CD1c-positive myeloid dendritic cell (primary cell): ENCODE data around the gene MICAL3.
"Not testable (repeated sequence)": the region's sequence is repeated elsewhere in the genome, so short reads cannot be mapped to it uniquely, and the experiment has no call there.

Source experiments
- DNase-seq: peaks from one replicate; pipeline ENCODE4 v3.0.0-alpha.2; 2016; ENCODE audit errors: extremely low spot score

The MICAL3 gene

DNA sequence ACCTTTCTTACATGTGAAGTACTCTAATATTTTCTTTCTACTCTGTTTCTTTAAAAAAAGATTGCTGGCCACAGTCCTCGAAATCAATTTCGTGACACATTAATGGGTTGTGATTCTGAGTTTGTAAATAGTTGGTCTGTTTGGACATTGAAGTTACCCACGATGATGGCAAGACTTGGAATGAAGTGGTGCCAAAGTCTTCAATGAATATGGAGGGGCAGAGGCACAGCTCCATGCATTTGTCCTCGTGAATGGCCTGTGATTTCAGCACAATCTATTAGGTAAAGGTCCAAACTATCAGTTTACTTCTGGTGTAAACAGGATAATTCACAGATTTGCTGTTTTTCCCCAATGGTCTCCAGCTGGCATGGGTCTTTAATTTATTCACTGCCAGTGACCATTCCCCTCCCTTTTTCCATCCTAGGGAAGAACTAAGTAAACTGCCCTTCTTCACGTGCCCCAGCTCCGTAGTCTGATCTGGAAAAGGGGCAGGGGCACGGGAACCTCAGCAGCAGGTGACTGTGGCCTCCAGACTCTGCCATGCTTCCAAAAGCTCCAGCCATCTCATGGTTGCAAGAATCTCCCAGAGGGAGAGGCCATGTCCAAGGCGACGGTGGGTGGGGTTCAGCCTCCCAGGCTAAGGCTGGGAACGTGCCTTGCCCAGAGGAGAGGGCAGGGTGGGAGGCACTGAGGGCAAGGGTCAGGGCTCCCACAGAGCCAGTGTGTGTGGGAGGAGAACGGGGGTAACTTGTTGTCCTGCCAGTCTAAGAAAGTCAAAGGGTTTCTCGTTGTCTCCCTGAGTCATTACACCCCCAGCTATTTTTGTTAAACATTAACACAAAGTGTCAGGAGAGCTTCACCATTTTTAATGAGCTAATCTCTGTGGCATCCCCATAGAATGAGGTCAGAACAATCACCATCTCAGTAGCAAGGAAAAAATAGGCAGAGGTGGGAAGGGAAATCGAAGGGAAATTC is 36.6 kb upstream of the MICAL3 start:
- DNase-seq = no peak

DNA sequence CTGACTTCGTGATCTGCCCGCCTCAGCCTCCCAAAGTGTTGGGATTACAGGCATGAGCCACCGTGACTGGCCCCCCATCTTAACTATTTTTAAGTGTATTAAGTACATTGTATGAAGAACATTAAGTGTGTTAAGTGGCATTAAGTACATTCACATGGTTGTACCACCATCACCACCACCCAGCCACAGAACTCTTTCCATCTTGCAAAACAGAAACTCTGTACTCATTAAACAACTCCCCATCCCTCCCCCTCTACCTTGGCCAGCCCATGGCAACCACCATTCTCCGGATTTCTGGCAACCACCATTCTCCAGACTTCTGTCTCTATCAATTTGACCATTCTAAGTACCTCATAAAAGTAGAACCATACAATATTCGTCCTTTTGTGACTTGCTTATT is 35.6 kb upstream of the MICAL3 start:
- DNase-seq = no peak

DNA sequence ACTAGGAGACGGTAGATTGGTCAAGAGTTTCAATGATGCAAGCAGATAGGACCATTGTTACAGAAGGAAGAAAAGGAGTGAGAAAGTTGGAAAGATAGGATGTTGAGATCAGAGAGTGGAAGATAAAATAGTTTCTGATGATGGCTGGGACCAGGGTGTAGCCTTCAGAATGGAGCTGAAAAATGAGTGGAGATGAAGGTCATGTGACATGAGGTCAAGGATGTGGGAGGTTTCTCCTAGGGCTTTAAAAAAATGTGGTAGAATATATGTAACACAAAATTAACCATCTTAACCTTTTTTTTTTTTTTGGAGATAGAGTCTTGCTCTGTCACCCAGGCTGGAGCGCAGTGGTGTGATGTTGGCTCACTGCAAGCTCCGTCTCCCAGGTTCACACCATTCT is 35.1 kb upstream of the MICAL3 start:
- no peak for DNase-seq

DNA sequence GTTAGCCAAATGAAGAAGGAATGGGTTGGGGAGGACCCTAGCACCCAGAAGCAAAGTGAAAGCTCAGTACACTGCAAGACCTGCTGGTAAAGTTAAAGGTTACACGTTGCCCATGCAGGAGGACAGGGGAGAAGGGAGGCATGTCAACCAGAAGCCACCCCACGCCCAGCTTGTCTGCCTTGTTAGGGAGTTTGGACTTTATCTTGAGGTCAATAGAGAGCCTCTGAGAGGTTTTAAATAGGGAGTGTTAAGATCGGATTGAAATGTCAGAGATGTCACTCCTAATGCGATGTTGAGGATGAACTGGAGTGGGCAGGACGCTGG is 34.7 kb upstream of the MICAL3 start:
- DNase-seq = no peak

DNA sequence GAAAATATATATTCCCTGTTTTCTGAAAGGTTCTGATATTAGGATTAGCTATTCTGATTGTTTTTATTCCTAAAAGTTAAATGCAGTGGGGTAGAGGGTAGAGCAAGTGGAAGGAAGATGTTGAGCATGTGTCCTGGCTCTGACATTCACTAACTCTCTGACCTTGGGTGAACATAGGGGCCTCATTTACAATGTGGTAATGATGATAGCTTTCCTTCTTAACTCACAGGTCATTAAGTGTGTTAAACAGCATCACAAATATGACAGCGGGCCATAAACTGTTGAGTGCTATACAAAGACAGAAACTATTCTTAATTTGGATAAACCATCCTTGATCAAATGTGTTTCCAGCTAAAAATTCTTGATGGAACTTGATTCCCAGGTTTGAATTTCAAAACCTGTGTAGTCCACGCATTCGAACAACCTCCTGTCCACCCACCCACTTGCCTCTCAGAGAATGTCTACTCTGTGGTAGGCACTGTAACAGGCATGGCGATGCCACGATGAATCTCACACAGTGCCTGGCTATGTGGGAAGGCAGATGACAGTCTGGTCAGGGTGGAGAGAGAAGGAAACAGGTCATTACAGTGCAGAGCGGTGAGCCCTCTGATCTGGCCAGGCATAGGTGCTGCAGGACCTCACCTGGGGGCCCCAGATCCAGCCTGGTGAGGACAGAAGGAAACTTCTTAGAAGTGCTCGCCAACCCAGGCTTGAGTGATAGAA is 34.2 kb upstream of the MICAL3 start:
- DNase-seq = no peak

DNA sequence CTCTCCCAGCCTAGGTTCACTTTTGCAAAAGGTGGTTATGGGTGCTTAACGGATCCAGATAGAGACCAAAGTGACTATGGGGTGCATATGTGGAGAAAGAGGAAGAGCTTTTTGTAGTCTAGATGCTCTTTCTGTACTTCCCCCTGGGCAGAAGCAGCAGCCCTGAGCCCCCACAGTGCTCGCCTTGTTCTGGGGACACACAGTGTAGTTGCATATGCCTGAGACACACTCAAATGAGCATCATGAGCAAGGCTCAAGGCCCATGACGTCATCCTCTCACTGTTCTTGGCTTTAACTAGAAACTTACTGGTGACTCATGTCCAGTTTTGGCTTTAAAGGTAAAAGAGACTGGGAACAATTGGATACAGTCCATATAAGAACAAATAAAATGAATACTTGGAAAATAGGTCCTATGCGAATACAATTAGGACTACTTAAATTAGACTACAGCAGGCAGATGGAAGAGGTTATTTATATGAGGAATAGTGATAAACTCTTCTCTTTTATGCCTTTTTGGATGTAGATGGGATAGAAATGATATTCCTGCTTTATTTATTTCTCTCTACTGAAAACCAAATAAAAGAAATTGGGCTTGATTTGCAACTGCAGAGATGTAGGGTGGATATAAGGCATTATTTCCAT is 33.3 kb upstream of the MICAL3 start:
- DNase-seq = peak; percentile 14

DNA sequence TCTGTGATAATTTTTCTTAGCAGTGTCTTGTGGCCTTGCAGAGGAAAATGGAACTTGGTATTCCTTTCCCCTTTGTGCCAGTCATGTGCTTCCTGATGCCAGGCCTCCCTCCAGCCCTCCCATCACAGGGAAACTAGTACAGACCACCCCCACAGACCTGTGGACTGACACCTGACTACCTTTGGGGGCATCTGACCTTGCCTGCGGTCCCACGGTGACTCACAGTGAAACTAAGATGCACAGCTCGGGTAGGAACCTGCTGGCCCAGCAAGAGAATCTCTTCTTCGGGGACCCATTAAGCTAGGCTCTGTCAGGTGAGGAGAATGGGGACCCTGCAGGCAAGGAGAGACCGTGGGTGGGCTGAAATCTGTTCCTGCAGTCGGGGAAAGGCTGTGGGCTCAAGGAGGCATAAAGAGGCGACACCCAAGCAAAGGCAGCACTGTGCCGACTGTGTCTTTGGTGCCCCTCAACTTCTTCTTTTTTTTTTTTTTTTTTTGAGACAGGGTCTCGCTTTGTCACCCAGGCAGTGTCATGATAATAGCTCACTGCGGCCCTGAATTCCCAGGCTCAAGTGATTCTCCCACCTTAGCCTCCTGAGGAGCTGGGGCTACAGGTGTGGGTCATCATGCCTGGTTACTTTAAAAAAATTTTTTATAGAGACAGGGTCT is 32.6 kb upstream of the MICAL3 start:
- DNase-seq = no peak

DNA sequence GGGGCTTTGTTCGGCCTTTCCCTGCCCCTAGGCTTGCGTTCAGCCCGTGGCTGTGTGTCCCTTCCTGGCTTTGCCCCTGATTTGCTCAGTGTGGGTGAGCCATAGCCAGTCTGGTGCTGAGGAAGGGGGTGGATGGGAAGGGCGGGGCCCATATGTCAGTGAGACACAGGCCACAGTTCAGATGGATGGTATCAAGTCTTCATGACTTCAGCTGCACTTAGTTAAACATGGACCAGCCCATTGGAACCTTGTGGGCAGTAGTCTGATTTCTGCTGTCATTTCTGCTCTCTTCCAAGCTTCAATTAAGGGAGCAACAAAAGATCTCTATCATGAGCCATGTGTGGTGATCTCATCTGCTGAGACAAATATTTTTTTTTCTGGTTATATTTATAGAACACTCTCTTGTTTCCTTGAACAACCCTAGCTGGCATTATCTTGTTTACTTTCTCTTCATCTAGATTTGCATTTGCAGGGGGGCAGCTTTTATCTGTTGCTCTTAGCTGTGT is 31.9 kb upstream of the MICAL3 start:
- no peak for DNase-seq

DNA sequence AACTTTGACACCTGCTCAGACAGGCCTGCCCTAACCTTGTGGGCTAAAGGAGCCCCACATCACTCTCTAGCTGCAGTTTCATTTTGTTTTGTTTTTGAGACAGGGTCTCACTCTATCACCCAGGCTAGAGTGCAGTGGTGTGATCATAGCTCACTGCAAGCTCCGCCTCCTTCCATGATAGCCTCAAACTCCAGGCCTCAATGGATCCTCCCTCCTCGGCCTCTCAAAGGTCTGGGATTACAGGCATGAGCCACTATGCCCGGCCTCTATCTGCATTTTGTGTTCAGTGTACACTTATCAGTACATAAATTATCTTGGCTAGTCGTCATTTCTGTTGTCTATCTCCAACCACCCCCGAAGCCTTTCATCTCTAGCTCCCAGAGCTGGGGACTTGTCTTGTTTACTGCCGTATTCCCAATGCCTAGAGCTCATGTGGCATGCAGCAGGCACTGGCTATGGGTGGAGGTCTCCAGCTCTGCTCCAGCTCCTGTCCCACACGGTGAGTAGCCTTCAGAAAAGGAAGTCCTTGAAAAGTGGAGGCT is 31.3 kb upstream of the MICAL3 start:
- DNase-seq = no peak

DNA sequence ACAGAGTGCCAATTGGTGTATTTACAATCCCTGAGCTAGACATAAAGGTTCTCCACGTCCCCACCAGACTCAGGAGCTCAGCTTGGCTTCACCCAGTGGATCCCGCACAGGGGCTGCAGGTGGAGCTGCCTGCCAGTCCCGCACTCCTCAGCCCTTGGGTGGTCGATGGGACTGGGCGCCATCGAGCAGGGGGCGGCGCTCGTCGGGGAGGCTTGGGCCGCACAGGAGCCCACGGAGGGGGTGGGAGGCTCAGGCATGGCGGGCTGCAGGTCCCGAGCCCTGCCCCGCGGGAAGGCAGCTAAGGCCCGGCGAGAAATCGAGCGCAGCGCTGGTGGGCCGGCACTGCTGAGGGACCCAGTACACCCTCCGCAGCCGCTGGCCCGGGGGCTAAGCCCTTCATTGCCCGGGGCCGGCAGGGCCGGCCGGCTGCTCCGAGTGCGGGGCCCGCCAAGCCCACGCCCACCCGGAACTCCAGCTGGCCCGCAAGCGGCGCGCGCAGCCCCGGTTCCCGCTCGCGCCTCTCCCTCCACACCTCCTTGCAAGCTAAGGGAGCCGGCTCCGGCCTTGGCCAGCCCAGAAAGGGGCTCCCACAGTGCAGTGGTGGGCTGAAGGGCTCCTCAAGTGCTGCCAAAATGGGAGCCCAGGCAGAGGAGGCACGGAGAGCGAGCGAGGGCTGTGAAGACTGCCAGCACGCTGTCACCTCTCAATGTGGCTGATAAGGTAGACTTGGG is 29.0 kb upstream of the MICAL3 start:
- not testable (repeated sequence) for DNase-seq

DNA sequence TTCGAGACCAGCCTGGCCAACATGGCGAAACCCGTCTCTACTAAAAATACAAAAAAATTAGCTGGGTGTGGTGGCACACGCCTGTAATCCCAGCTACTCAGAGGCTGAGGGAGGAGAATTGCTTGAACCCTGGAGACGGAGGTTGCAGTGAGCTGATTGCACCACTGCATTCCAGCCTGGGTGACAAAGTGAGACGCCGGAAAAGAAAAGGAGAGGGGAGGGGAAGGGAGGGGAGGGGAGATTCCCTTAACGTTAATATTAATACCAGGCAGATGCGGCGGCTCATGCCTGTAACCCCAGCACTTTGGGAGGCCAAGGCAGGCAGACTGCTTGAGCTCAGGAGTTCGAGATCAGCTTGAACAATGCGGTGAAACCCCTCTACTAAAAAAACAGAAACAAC is 26.8 kb upstream of the MICAL3 start:
- not testable (repeated sequence) for DNase-seq

DNA sequence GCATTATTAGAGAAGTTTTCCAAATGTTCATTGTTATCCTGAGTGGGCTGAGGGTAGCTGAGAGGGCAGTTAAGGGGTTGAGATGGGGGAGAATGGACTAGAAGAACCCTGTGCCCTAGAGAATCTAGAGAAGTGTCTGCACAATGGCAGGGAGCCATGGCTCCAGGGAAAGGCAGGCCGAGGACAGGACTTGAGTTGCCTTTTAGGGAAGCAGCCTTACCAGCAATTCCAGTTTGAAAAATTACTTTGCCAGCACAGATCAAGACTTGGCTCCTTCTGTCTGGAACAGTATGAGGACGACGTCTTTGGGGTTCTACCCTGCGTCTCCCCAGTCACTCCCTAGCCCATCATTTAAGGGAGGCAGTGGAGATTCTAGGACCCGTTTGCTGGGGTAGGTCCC is 25.7 kb upstream of the MICAL3 start:
- no peak for DNase-seq

DNA sequence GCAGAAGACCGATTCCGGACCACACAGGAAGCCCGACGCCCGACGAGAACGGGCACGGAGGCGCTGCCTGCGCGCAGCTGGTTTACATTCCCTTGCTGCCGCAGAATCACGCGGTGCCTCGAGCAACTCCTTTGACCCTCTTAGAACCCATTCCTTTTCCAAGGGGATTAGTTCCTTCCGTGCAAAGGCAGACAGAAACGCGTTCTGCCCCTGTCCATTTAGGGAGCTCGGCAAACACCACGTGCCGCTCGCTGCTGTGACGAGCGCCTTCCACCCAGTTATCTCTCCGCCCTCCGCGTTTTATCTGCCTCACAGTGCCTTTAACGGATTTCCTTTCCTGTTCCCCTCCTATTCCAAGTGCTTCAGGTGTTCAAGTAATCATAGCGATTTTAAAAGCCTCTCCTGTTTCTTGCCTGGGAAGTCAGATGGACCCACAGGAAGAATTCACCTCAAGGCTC is 24.1 kb upstream of the MICAL3 start:
- no peak for DNase-seq

DNA sequence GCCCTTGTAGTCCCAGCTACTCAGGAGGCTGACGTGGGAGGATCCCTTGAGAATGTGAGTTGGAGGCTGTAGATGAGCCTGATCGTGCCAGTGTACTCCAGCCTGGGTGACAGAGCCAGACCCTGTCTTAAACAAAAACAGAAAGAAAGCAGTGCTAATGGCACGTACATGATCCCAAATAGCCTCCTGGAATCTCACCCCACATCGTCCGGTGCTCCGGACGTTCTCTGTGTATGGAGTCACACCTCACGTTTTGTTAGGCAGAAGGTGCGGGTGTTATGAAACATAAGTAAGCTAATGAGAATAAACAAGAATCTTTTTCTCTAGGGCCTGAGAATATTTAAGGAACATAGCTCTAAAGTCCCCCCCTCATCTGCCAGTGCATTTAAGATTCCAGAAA is 23.7 kb upstream of the MICAL3 start:
- no peak for DNase-seq

DNA sequence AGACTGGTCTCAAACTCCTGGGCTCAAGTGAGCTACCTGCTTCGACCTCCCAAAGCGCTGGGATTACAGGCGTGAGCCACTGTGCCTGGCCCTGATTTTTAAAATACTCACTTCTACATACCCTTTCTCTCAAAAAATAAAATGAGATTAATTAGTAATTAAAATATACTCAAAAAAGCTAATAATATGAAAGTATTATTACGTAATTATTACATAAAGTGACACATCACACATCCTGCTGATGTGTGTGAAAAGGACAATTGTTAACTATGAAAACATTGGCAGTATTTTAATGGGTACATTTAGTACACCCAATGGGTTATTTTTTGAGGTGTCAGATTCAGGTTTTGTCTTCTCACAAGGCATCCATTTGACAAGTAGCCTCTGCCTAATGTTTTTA is 21.4 kb upstream of the MICAL3 start:
- no peak for DNase-seq

DNA sequence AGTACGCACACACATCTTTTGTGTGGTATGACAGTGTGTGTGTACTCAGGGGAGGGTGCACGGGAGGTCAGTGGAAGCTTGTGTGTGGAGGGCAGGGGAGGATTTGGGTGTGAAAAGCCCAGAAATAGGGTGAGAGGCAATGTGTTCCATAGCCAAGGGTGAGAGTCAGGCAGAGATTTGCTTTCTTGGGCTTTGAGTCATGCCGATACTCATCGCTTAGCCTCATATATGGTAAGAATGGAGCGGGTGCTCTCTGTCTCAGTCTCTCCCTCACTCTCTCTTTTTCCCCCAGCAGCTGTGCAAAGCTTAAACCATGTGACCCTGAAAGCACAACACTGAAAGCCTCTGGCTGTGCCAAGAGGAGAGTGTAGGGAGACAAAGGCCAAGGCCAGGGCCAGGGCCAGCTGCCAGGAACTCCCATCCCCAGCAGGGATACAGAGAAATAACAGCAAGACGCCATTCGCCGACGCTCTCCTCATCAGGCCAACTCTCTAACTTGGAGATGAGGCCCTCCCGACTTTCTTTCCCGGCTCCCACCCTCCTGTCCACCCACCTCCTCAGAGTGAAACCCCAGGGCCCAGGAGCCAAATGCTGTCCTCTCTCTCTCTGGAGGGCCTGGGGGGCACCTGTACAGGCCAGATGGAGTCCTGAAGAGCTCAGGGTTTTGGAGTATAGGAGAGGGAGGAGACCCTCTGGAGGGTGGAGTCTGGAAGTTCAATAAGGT is 20.3 kb upstream of the MICAL3 start:
- no peak for DNase-seq

DNA sequence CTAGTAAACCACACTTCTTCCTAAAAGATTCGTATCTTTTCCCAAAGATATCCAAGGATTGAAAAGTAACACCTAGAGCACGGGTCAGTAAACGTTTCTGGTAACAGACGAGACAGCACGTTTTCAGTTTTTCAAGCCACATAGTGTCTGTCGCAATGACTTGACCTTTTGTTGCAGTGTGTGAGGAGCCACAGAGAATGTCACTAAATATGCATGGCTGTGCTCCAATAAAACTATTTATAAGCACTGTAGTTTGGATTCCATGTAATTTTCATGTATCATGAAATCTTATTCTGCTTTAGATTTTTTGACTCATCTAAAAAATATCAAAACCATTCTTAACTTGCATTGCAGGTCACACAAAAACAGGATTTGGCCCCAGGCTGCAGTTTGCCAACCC is 18.3 kb upstream of the MICAL3 start:
- DNase-seq = no peak

DNA sequence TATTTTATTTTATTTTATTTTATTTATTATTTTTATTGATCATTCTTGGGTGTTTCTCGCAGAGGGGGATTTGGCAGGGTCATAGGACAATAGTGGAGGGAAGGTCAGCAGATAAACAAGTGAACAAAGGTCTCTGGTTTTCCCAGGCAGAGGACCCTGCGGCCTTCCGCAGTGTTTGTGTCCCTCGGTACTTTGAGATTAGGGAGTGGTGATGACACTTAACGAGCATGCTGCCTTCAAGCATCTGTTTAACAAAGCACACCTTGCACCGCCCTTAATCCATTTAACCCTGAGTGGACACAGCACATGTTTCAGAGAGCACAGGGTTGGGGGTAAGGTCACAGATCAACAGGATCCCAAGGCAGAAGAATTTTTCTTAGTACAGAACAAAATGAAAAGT is 16.5 kb upstream of the MICAL3 start:
- not testable (repeated sequence) for DNase-seq

DNA sequence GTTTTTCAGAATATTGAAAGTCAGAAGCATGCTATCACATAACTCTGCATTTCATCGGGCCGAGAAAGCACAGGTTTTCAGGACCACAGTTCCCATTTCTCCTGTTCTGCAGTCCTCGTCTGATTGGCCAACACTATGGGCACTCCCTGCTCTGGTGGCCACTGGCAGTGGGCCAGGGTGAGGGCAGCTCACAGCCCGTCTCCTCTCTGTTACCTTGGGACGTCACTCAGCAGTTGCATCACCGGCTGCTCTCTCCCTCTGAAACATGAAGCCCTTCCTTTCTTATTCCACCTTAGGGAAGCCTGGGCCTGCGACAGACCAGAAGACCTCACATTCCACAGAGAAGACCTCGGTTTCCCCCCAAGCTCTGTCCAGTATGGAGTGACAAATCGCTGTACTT is 11.4 kb upstream of the MICAL3 start:
- no peak for DNase-seq

DNA sequence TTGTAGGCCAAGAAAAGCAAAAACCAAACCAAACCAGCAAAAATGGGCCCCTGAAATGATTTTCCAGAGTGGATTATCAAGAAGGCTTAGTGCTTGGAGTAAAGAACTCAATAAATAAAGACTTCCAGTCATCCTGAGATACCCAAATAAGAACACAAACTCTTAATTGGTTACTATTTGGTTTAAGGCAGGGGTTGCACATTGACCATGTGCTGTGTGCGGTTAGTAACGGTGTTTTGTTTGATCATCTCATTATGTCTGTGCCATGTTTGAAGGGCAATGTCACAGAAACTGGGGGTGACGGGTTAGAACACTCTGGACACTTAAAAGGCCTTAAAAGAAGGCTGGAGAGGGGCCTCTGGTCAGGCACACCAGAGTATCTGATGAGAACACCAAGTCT is 9.7 kb upstream of the MICAL3 start:
- DNase-seq = no peak
